ENCODE measurements around the gene PRKACB.
"Not testable (repeated sequence)": the region's sequence is repeated elsewhere in the genome, so short reads cannot be mapped to it uniquely, and the experiment has no call there.

Gene PRKACB

DNA sequence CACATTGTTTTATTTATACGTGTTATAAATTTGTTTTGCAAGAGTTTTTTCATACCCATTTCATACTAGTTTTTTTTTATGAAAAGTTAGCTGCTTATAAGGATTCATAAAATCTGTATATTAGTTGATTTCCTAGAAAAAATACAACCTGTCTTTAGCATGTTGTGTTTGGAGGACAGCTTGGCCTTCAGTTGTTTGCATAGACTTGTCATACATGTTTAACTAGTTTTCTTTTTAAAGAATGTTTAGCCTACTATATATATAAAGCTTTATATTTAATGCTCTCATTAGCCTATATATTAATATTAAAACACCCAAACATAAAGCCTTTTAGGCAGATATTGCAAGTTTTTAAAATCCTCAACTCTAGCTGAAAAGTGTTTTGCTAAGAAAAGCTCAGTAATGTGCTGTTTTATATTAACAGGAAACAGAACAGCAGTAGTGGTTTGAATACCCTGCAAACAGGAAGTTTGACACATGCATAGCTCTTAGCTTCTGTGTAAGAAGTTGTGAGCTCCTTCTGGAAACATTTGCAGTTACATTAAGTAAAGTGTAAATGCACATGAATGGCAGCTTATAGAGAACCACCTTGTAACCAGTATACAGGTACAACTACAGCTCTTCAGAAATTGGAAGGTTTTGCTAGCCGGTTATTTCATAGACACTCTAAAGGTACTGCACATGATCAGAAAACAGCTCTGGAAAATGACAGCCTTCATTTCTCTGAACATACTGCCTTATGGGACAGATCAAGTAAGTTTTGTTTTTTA is at the start of gene PRKACB:
Gene PRKACB, plus strand, starts transcription at position 476 of the 770 bp plus-strand sequence. Its CDS starts 91 bp downstream, at position 567.
- no peak for DNase-seq (ENCODE audit: low spot score in 2 of 2)
- Mint-ChIP-seq H3K4me1 (peaks cover 33% of the 10 kb centered on the region), H3K4me3 (peak within 1 kb of the TSS; percentile 90), H3K9me3 (no peaks in the 10 kb centered on the region), H3K36me3 (ENCODE audit: insufficient read depth) (peaks cover 7% of the 10 kb centered on the region), H3K27me3 (no peaks in the 10 kb centered on the region), H3K27ac (ENCODE audit: low read depth) (peak within 1 kb of the TSS; percentile 96)
- peak; percentile 94 for ATAC-seq (replicated peaks; ENCODE audit: extremely low read depth, poor library complexity, severe bottlenecking)

DNA sequence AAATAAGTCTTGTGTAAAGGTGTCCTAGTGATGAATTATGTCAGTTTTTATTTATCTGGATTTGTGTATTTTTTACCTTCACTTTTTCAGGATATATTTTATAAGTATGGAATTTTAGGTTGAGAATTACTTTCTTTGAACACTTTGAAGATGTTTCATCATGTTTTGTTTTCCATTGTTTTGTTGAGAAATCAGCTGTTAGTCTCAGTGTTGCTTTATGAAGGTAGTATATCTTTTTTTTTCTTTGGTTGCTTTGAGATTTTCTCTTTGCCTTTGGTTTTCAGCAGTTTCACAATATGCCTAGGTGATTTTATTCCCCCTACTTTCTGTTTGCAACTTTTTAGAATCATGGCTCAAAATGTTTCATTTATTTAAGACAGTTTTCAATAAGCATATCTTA is 48.8 kb upstream of the PRKACB start:
- Mint-ChIP-seq H3K27ac (ENCODE audit: low read depth) (no peak overlapping the region), H3K9me3 (no peaks in the 10 kb centered on the region), H3K4me1 (peaks cover 13% of the 10 kb centered on the region), H3K36me3 (ENCODE audit: insufficient read depth) (peaks cover 5% of the 10 kb centered on the region), H3K27me3 (no peaks in the 10 kb centered on the region), H3K4me3 (no peak overlapping the region)
- no peak for ATAC-seq (replicated peaks; ENCODE audit: extremely low read depth, poor library complexity, severe bottlenecking)
- no peak for DNase-seq (ENCODE audit: low spot score in 2 of 2)

GRCh38 chr1:84096176-84096575 is 47.9 kb upstream of the PRKACB start:
- H3K9me3 Mint-ChIP-seq, result no peaks in the 10 kb centered on the region
- H3K27ac Mint-ChIP-seq (ENCODE audit: low read depth), result no peak overlapping the region
- H3K4me3 Mint-ChIP-seq, result no peak overlapping the region
- ATAC-seq (replicated peaks; ENCODE audit: extremely low read depth, poor library complexity, severe bottlenecking) (no peak), DNase-seq (ENCODE audit: low spot score in 2 of 2) (no peak)
- H3K27me3 Mint-ChIP-seq, result no peaks in the 10 kb centered on the region
- peaks cover 6% of the 10 kb centered on the region for H3K36me3 Mint-ChIP-seq (ENCODE audit: insufficient read depth)
- H3K4me1 Mint-ChIP-seq, result peaks cover 6% of the 10 kb centered on the region

DNA sequence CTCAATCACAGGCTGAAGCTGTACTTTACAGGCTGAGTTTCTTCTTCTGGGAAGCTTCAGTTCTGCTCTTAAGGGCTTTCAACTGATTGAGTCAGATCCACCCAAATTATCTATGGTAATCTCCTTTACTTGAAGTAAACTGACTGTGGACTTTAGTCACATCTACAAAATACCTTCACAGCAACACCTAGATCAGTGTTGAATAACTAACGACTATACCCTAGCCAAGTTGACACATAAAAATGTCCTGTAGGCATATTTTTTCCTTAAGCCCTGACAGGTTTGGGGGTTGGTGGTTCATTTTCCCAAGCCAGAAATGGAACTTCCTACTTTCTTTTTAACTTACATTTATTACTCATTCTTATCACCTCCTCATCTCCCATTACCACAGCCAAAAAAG is 42.9 kb upstream of the PRKACB start:
- DNase-seq (ENCODE audit: low spot score in 2 of 2), result no peak
- no peaks in the 10 kb centered on the region for H3K9me3 Mint-ChIP-seq
- no peaks in the 10 kb centered on the region for H3K4me1 Mint-ChIP-seq
- no peak overlapping the region for H3K27ac Mint-ChIP-seq (ENCODE audit: low read depth)
- H3K4me3 Mint-ChIP-seq, result no peak overlapping the region
- ATAC-seq (replicated peaks; ENCODE audit: extremely low read depth, poor library complexity, severe bottlenecking), result no peak
- peaks cover 6% of the 10 kb centered on the region for H3K36me3 Mint-ChIP-seq (ENCODE audit: insufficient read depth)
- no peaks in the 10 kb centered on the region for H3K27me3 Mint-ChIP-seq

GRCh38 chr1:84103197-84103992 is 40.7 kb upstream of the PRKACB start:
- H3K27ac Mint-ChIP-seq (ENCODE audit: low read depth), result no peak overlapping the region
- H3K36me3 Mint-ChIP-seq (ENCODE audit: insufficient read depth), result peaks cover 2% of the 10 kb centered on the region

DNA sequence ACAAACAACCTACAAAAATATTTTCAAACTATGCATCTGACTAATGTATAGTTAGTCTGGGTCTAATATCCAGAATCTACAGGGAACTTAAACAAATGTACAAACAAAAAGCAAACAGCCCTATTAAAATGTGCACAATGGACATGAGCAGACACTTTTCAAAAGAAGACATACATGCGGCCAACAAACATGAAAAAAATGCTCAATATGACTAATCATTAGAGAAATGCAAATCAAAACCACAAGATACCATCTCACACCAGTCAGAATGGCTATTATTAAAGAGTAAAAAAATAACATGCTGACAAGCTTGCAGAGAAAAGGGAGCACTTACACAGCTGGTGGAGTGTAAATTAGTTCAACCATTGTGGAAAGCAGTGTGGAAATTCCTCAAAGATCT is 36.5 kb upstream of the PRKACB start:
- DNase-seq (ENCODE audit: low spot score in 2 of 2); H3K4me3 Mint-ChIP-seq; H3K4me1 Mint-ChIP-seq; H3K27me3 Mint-ChIP-seq; H3K27ac Mint-ChIP-seq (ENCODE audit: low read depth); H3K36me3 Mint-ChIP-seq (ENCODE audit: insufficient read depth); ATAC-seq (replicated peaks; ENCODE audit: extremely low read depth, poor library complexity, severe bottlenecking); H3K9me3 Mint-ChIP-seq: not testable (repeated sequence)

More at GRCh38 chr1:84103197-84103992, 40.7 kb upstream of the PRKACB start:
- H3K27me3 Mint-ChIP-seq, result no peaks in the 10 kb centered on the region
- H3K4me3 Mint-ChIP-seq, result no peak overlapping the region
- H3K9me3 Mint-ChIP-seq, result peaks cover 8% of the 10 kb centered on the region
- DNase-seq (ENCODE audit: low spot score in 2 of 2), result no peak
- no peaks in the 10 kb centered on the region for H3K4me1 Mint-ChIP-seq
- ATAC-seq (replicated peaks; ENCODE audit: extremely low read depth, poor library complexity, severe bottlenecking), result no peak

DNA sequence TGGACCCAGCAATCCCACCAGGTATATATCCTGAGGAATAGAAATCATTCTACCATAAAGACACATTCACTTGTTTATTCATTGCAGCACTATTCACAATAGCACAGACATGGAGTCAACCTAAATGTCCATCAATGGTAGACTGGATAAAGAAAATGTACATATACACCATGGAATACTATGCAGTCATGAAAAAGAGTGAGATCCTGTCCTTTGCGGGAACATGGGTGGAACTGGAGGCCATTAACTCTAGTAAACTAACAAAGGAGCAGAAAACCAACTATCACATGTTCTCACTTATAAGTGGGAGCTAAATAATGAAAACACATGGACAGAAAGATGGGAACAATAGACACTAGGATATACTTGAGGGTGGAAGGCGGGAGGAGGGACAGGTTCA is 36.1 kb upstream of the PRKACB start:
- Mint-ChIP-seq H3K9me3 (peaks cover 8% of the 10 kb centered on the region), H3K36me3 (ENCODE audit: insufficient read depth) (no peaks in the 10 kb centered on the region), H3K4me1 (no peaks in the 10 kb centered on the region), H3K27me3 (no peaks in the 10 kb centered on the region), H3K4me3 (no peak overlapping the region), H3K27ac (ENCODE audit: low read depth) (no peak overlapping the region)
- no peak for DNase-seq (ENCODE audit: low spot score in 2 of 2)
- ATAC-seq (replicated peaks; ENCODE audit: extremely low read depth, poor library complexity, severe bottlenecking), result no peak

GRCh38 chr1:84108900-84109578 is 35.0 kb upstream of the PRKACB start:
- H3K9me3 Mint-ChIP-seq, result peaks cover 8% of the 10 kb centered on the region
- H3K27me3 Mint-ChIP-seq, result no peaks in the 10 kb centered on the region
- ATAC-seq (replicated peaks; ENCODE audit: extremely low read depth, poor library complexity, severe bottlenecking) (no peak), DNase-seq (ENCODE audit: low spot score in 2 of 2) (no peak)
- no peaks in the 10 kb centered on the region for H3K4me1 Mint-ChIP-seq
- H3K36me3 Mint-ChIP-seq (ENCODE audit: insufficient read depth), result no peaks in the 10 kb centered on the region
- no peak overlapping the region for H3K27ac Mint-ChIP-seq (ENCODE audit: low read depth)
- no peak overlapping the region for H3K4me3 Mint-ChIP-seq

DNA sequence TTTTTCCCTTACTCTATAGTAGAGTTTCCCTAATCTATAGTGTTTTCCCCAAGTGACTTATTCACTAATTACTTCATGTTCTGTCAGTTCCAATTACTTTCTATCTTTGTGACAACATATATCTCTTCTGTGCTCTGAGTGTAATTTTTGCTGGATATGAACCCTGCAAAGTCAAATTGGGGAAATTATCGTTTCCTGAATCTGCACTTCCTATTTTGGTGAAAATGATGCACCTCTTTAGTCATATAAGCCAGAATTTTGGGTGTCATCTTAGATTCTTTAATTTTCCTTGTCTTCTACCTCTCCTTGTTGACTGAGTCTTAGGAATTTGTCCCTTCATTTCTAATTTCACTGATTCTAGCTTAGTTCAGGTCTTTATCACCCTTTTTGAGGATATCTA is 33.4 kb upstream of the PRKACB start:
- no peak for ATAC-seq (replicated peaks; ENCODE audit: extremely low read depth, poor library complexity, severe bottlenecking)
- no peaks in the 10 kb centered on the region for H3K27me3 Mint-ChIP-seq
- H3K4me3 Mint-ChIP-seq, result no peak overlapping the region
- no peaks in the 10 kb centered on the region for H3K4me1 Mint-ChIP-seq
- DNase-seq (ENCODE audit: low spot score in 2 of 2), result no peak
- no peaks in the 10 kb centered on the region for H3K36me3 Mint-ChIP-seq (ENCODE audit: insufficient read depth)
- H3K9me3 Mint-ChIP-seq, result peaks cover 8% of the 10 kb centered on the region
- no peak overlapping the region for H3K27ac Mint-ChIP-seq (ENCODE audit: low read depth)

GRCh38 chr1:84116558-84116957 is 27.5 kb upstream of the PRKACB start:
- H3K4me1 Mint-ChIP-seq, result peaks cover 10% of the 10 kb centered on the region
- H3K9me3 Mint-ChIP-seq, result no peaks in the 10 kb centered on the region
- no peaks in the 10 kb centered on the region for H3K27me3 Mint-ChIP-seq
- DNase-seq (ENCODE audit: low spot score in 2 of 2) (no peak), ATAC-seq (replicated peaks; ENCODE audit: extremely low read depth, poor library complexity, severe bottlenecking) (no peak)
- H3K36me3 Mint-ChIP-seq (ENCODE audit: insufficient read depth), result no peaks in the 10 kb centered on the region
- no peak overlapping the region for H3K27ac Mint-ChIP-seq (ENCODE audit: low read depth)
- no peak overlapping the region for H3K4me3 Mint-ChIP-seq

DNA sequence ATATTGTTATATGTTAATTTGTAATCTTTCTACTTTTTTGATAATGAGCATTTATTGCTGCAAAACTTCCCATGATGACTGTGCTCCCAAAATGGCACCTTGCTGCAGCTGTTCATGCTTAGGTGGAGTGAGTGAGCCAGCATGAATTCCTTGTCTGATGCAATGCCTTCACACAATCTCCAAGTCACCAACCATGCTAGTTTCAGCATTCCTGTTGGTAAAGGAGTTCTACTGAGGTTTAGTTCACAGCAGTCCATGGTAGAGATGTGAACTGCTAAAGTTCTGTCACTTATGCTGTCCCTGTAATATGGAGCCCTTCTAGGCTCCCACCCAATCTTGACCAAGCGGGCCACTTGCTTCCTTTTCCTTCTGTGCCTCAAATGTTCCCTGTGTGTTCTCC is 26.2 kb upstream of the PRKACB start:
- ATAC-seq (replicated peaks; ENCODE audit: extremely low read depth, poor library complexity, severe bottlenecking), result no peak

DNA sequence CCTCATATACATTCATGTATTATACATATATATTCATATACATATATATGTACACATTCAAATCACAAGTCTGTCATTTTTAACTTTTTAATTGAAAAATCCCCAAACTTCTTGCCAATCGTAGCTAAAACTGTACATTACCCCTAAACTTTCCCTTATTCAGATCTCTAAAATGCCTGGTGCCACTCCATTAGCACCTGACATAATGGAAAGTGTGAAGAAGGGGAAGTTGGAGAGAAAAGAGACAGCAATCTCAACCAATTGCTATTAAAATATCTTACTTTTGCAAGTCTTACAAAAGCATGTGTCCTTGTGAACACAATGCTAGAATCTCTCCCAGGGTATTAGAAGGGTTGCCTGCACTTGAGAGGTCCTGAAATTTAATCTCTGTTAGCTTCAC is 22.7 kb upstream of the PRKACB start:
- H3K27ac Mint-ChIP-seq (ENCODE audit: low read depth), result no peak overlapping the region
- no peaks in the 10 kb centered on the region for H3K36me3 Mint-ChIP-seq (ENCODE audit: insufficient read depth)
- ATAC-seq (replicated peaks; ENCODE audit: extremely low read depth, poor library complexity, severe bottlenecking) (no peak), DNase-seq (ENCODE audit: low spot score in 2 of 2) (no peak)
- H3K9me3 Mint-ChIP-seq, result no peaks in the 10 kb centered on the region
- H3K4me1 Mint-ChIP-seq, result peaks cover 9% of the 10 kb centered on the region
- no peak overlapping the region for H3K4me3 Mint-ChIP-seq
- H3K27me3 Mint-ChIP-seq, result no peaks in the 10 kb centered on the region

More for the DNA sequence above, 26.2 kb upstream of the PRKACB start:
- Mint-ChIP-seq H3K4me1 (peaks cover 10% of the 10 kb centered on the region), H3K27ac (ENCODE audit: low read depth) (no peak overlapping the region), H3K9me3 (no peaks in the 10 kb centered on the region), H3K36me3 (ENCODE audit: insufficient read depth) (no peaks in the 10 kb centered on the region), H3K27me3 (no peaks in the 10 kb centered on the region), H3K4me3 (no peak overlapping the region)
- DNase-seq (ENCODE audit: low spot score in 2 of 2), result no peak

Data from central memory CD8-positive, alpha-beta T cell (primary cell).